SK-N-SH (cell line): Measurements from ENCODE around the gene ALB. TPM values are rescaled to one million over a fixed set of nuclear protein-coding genes. Genes with fewer than 3 reads are reported as not detected.

Source experiments
- CTCF ChIA-PET: fragments of 300-600, 350-600 bp; formaldehyde crosslinking; extraction: SDS; loops from one replicate; lab custom pipeline; 2021; lab: Yijun Ruan, JAX
- POLR2A ChIA-PET: fragments of 350-600 bp; sonication (Branson Sonifier 250); formaldehyde crosslinking; extraction: SDS; loops from one replicate; lab custom pipeline; 2020; ENCODE audit warnings: antibody characterized with exemption, inconsistent platforms; lab: Yijun Ruan, JAX
- DNase-seq: peaks from one replicate; pipeline ENCODE4 v3.0.0; 2012
- H2AFZ ChIP-seq: fragments of 200-600 bp; sonication (generic); 2 replicates; pipeline ENCODE4 v1.8.1; 2016; ENCODE audit warnings: antibody characterized with exemption, mild to moderate bottlenecking, low read depth
- H3F3A ChIP-seq: fragments of 200-600 bp; sonication (generic); replicated peaks from 2 replicates; pipeline ENCODE3; 2016; ENCODE audit warnings: antibody characterized with exemption, mild to moderate bottlenecking; ENCODE audit not compliant: insufficient read depth
- H3K27ac ChIP-seq, 2 experiments: fragments of 200-500 bp in 1 of 2; fragments of 200-600 bp in 1 of 2; sonication (Bioruptor generic) in 1 of 2; sonication (generic), shearing (Covaris generic) in 1 of 2; 2 replicates each; pipeline versions ENCODE4 v1.5.1 to v1.6.1; 2014 to 2016; ENCODE audit warnings: low read depth in 2 of 2, inconsistent platforms in 1 of 2, low read length in 1 of 2, mild to moderate bottlenecking in 1 of 2, mixed read lengths in 1 of 2
- H3K27me3 ChIP-seq: fragments of 200-600 bp; sonication (generic), shearing (Covaris generic); 2 replicates; pipeline ENCODE4 v1.6.1; 2016; ENCODE audit warnings: mixed run types; ENCODE audit not compliant: insufficient read depth
- H3K36me3 ChIP-seq, 2 experiments: fragments of 200-500 bp in 1 of 2; fragments of 200-600 bp in 1 of 2; sonication (Bioruptor generic) in 1 of 2; sonication (generic) in 1 of 2; replicated peaks in 1 of 2; 2 replicates each; pipeline versions ENCODE3 to v1.5.1; 2014 to 2016; ENCODE audit warnings: low read length in 1 of 2, mild to moderate bottlenecking in 1 of 2; ENCODE audit not compliant: insufficient read depth in 2 of 2, control insufficient read depth in 1 of 2
- H3K4me1 ChIP-seq, 2 experiments: fragments of 200-500 bp in 1 of 2; fragments of 200-600 bp in 1 of 2; sonication (Bioruptor generic) in 1 of 2; sonication (generic), shearing (Covaris generic) in 1 of 2; 2 replicates each; pipeline versions ENCODE4 v1.5.1 to v1.6.1; 2014 to 2016; ENCODE audit warnings: low read depth in 1 of 2, low read length in 1 of 2, mixed run types in 1 of 2; ENCODE audit not compliant: insufficient read depth in 2 of 2, control insufficient read depth in 1 of 2
- H3K4me2 ChIP-seq: fragments of 200-600 bp; sonication (generic), shearing (Covaris generic); 2 replicates; pipeline ENCODE4 v1.6.1; 2017; ENCODE audit warnings: mixed run types
- H3K4me3 ChIP-seq, 2 experiments: fragments of 200-500 bp in 1 of 2; fragments of 200-600 bp in 1 of 2; sonication (Bioruptor generic) in 1 of 2; sonication (generic), shearing (Covaris generic) in 1 of 2; 2 replicates each; pipeline versions ENCODE4 v1.5.1 to v1.8.1; 2014 to 2016; ENCODE audit warnings: low read depth in 2 of 2, inconsistent platforms in 1 of 2, low read length in 1 of 2, mild to moderate bottlenecking in 1 of 2, mixed read lengths in 1 of 2, moderate library complexity in 1 of 2
- H3K79me2 ChIP-seq: fragments of 200-600 bp; sonication (generic); 2 replicates; pipeline ENCODE4 v1.8.1; 2017; ENCODE audit warnings: mild to moderate bottlenecking; ENCODE audit not compliant: insufficient read depth
- H3K9ac ChIP-seq: fragments of 200-600 bp; sonication (generic); 2 replicates; pipeline ENCODE4 v1.6.1; 2017; ENCODE audit warnings: mixed run types
- H3K9me2 ChIP-seq: fragments of 200-600 bp; sonication (generic); 2 replicates; pipeline ENCODE4 v1.6.1; 2017; ENCODE audit warnings: mixed run types
- H3K9me3 ChIP-seq: fragments of 200-600 bp; sonication (generic); 2 replicates; pipeline ENCODE4 v1.6.1; 2017; ENCODE audit warnings: mixed run types, mild to moderate bottlenecking, moderate library complexity
- H4K20me1 ChIP-seq: fragments of 200-600 bp; sonication (generic); 2 replicates; pipeline ENCODE4 v1.6.1; 2017; ENCODE audit warnings: mild to moderate bottlenecking, mixed run types; ENCODE audit not compliant: insufficient read depth
- CHD2 ChIP-seq: fragments of 150-350 bp; IDR thresholded peaks from 2 replicates; pipeline ENCODE4 v1.6.1; 2018; ENCODE audit warnings: low read length; ENCODE audit not compliant: partially characterized antibody
- CTCF ChIP-seq: fragments of 200-600 bp; sonication (generic); IDR thresholded peaks from 2 replicates; pipeline ENCODE4 v1.6.1; 2017; ENCODE audit warnings: antibody characterized with exemption, mild to moderate bottlenecking, moderate library complexity
- ELF1 ChIP-seq: IDR thresholded peaks from 2 replicates; pipeline ENCODE4 v1.4.0; 2012
- EP300 ChIP-seq, 2 experiments: IDR thresholded peaks; 2 replicates each; pipeline versions ENCODE4 v1.4.0 to v1.6.1; 2012; ENCODE audit warnings: borderline replicate concordance in 1 of 2, low read depth in 1 of 2, low read length in 1 of 2
- EZH2phosphoT487 ChIP-seq: fragments of 200-600 bp; sonication (generic); IDR thresholded peaks from 2 replicates; pipeline ENCODE4 v1.6.1; 2017; ENCODE audit warnings: low read depth, mixed run types, mild to moderate bottlenecking, antibody characterized with exemption, moderate library complexity, borderline replicate concordance
- FOSL2 ChIP-seq: IDR thresholded peaks from 2 replicates; pipeline ENCODE4 v1.4.0; 2012; ENCODE audit warnings: low read depth, mild to moderate bottlenecking, moderate library complexity, borderline replicate concordance
- FOXJ3 ChIP-seq: sonication (generic); formaldehyde crosslinking; IDR thresholded peaks from 2 replicates; pipeline ENCODE4 v1.5.1; 2020; ENCODE audit warnings: mild to moderate bottlenecking, missing genetic modification reagents
- FOXM1 ChIP-seq: IDR thresholded peaks from 2 replicates; pipeline ENCODE4 v1.4.0; 2012; ENCODE audit warnings: low read depth, mild to moderate bottlenecking
- IRF3 ChIP-seq: fragments of 150-350 bp; IDR thresholded peaks from 2 replicates; pipeline ENCODE4 v1.6.1; 2016; ENCODE audit warnings: mild to moderate bottlenecking, low read depth, low read length
- JUND ChIP-seq: IDR thresholded peaks from 2 replicates; pipeline ENCODE4 v1.4.0; 2012
- MAX ChIP-seq: IDR thresholded peaks from 2 replicates; pipeline ENCODE4 v1.4.0; 2012; ENCODE audit warnings: low read depth
- MEF2A ChIP-seq: IDR thresholded peaks from 2 replicates; pipeline ENCODE4 v1.4.0; 2012; ENCODE audit warnings: low read depth, borderline replicate concordance
- NFIC ChIP-seq: IDR thresholded peaks from 2 replicates; pipeline ENCODE4 v1.4.0; 2012; ENCODE audit warnings: borderline replicate concordance
- NRF1 ChIP-seq: IDR thresholded peaks from 2 replicates; pipeline ENCODE4 v1.6.1; 2012; ENCODE audit warnings: low read depth, mild to moderate bottlenecking, low read length
- RAD21 ChIP-seq: IDR thresholded peaks from 2 replicates; pipeline ENCODE4 v1.6.1; 2012; ENCODE audit warnings: mild to moderate bottlenecking, low read length
- RCOR1 ChIP-seq: fragments of 150-350 bp; IDR thresholded peaks from 2 replicates; pipeline ENCODE4 v1.6.1; 2017; ENCODE audit warnings: antibody characterized with exemption, low read length
- RFX5 ChIP-seq: IDR thresholded peaks from 2 replicates; pipeline ENCODE4 v1.6.1; 2012; ENCODE audit warnings: mild to moderate bottlenecking, improper control_type of control experiment, low read length
- RXRA ChIP-seq: IDR thresholded peaks from 2 replicates; pipeline ENCODE4 v1.4.0; 2012; ENCODE audit warnings: low read depth, mild to moderate bottlenecking, borderline replicate concordance
- SIN3A ChIP-seq: IDR thresholded peaks from 2 replicates; pipeline ENCODE4 v1.6.1; 2012; ENCODE audit warnings: low read depth, mild to moderate bottlenecking, low read length, moderate library complexity, borderline replicate concordance
- TAF1 ChIP-seq: IDR thresholded peaks from 2 replicates; pipeline ENCODE4 v1.6.1; 2012; ENCODE audit warnings: low read depth, mild to moderate bottlenecking, low read length, moderate library complexity, borderline replicate concordance
- TCF12 ChIP-seq: IDR thresholded peaks from 2 replicates; pipeline ENCODE4 v1.4.0; 2012
- YY1 ChIP-seq: IDR thresholded peaks from 2 replicates; pipeline ENCODE4 v1.4.0; 2012; ENCODE audit warnings: low read depth, mild to moderate bottlenecking
- WGBS: methylation state at CpG from one replicate; pipeline ENCODE4 v1.1.6; 2017; ENCODE audit warnings: low lambda C conversion rate; 5-methylcytosine and 5-hydroxymethylcytosine counted together
- polyA plus RNA-seq, 3 experiments: library from polyadenylated mRNA; depleted of rRNA; stranded (reverse); fragments of >200 nt; gene quantifications; 2 replicates each; pipeline ENCODE4 v1.2.3, GENCODE V29; 2012
- TF ChIP-seq, protein P1 (sequence below): IDR thresholded peaks from 2 replicates; pipeline ENCODE4 v1.4.0; 2012; ENCODE audit warnings: low read depth, borderline replicate concordance

The ALB gene
- polyA plus RNA-seq, 1 of the 3 experiments (the other 2 are of a cell fraction) = not detected

DNA sequence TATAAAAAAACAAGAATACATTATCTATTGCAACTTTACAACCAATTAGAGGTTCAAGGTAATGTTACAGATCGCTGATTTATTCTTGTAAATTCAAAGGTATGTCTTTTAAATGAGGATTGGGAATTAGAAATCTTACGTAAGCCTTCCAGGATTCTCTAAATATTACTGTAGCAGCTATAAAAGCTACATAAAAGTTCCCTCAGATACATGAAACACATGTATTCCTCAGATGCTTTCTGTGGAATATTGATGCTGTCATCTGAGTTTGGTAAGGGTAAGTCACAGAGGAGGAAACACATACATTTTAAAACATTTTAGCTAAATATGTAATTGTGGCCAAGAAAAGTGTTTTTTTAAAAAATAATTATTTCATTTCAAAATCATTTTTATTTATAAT is 35.4 kb downstream of the ALB start (continued):
- TF ChIP-seq NRF1 (no peak), MEF2A (no peak), JUND (no peak), CHD2 (no peak), FOXJ3 (CRISPR knock-in tag) (no peak), TCF12 (no peak), ELF1 (no peak)

DNA sequence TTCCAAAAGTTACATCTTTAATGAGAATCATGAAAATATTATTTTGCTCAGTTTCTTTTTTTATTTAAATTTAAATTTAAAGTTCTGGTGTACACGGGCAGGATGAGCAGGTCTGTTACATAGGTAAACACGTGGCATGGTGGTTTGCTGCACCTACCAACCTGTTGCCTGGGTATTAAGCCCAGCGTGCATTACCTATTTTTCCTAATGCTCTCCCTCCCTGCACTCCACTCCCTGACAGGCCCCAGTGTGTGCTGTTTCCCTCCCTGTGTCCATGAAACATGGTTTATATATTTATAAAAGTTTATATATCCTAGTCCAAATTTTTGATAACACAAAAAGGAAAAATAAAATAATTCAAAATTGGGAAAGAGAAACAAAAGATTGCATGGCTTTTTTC is 35.9 kb downstream of the ALB start:
- TF ChIP-seq TAF1 (no peak), FOSL2 (no peak), ELF1 (no peak), EP300 (IDR thresholded peaks at IDR 0.05; ENCODE audit: borderline replicate concordance in 1 of 2, low read depth in 1 of 2, low read length in 1 of 2) (no peak)
- TF ChIP-seq, protein P1, sequence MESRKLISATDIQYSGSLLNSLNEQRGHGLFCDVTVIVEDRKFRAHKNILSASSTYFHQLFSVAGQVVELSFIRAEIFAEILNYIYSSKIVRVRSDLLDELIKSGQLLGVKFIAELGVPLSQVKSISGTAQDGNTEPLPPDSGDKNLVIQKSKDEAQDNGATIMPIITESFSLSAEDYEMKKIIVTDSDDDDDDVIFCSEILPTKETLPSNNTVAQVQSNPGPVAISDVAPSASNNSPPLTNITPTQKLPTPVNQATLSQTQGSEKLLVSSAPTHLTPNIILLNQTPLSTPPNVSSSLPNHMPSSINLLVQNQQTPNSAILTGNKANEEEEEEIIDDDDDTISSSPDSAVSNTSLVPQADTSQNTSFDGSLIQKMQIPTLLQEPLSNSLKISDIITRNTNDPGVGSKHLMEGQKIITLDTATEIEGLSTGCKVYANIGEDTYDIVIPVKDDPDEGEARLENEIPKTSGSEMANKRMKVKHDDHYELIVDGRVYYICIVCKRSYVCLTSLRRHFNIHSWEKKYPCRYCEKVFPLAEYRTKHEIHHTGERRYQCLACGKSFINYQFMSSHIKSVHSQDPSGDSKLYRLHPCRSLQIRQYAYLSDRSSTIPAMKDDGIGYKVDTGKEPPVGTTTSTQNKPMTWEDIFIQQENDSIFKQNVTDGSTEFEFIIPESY = no peak
- TF ChIP-seq, all 33 proteins: peak for 0
- H3K27ac ChIP-seq = no peak overlapping the region
- H3K79me2 ChIP-seq = no peaks in the 10 kb centered on the region
- H3K4me3 ChIP-seq = no peak overlapping the region
- H3K9me3 ChIP-seq = no peaks in the 10 kb centered on the region
- ChIA-PET POLR2A (no interaction called here), CTCF (no interaction called here)
- H3F3A ChIP-seq = no peaks in the 10 kb centered on the region
- H3K36me3 ChIP-seq = no peaks in the 10 kb centered on the region
- no peaks in the 10 kb centered on the region for H4K20me1 ChIP-seq
- no peak overlapping the region for H3K9ac ChIP-seq
- no peak for DNase-seq
- H2AFZ ChIP-seq = no peak overlapping the region
- peaks cover 21% of the 10 kb centered on the region; the same call in 1 of the 2 replicates for H3K27me3 ChIP-seq
- no peaks in the 10 kb centered on the region for H3K4me1 ChIP-seq
- H3K4me2 ChIP-seq = no peak overlapping the region
- H3K9me2 ChIP-seq = no peaks in the 10 kb centered on the region
- WGBS = 19% methylated on average over 3 of the region's 3 CpGs

- Histone ChIP-seq H3F3A (no peaks in the 10 kb centered on the region), H3K4me1 (no peaks in the 10 kb centered on the region), H3K9me3 (no peaks in the 10 kb centered on the region), H3K4me3 (no peak overlapping the region), H3K27ac (no peak overlapping the region), H4K20me1 (no peaks in the 10 kb centered on the region), H3K9me2 (no peaks in the 10 kb centered on the region), H3K27me3 (peaks cover 25% of the 10 kb centered on the region; the same call in 1 of the 2 replicates), H3K4me2 (no peak overlapping the region), H2AFZ (no peak overlapping the region), H3K9ac (no peak overlapping the region), H3K36me3 (no peaks in the 10 kb centered on the region), H3K79me2 (no peaks in the 10 kb centered on the region)
- no peak for DNase-seq
- ChIA-PET CTCF (no interaction called here), POLR2A (no interaction called here)
- no peak for TF ChIP-seq RXRA
- TF ChIP-seq RAD21 = no peak
- TF ChIP-seq CHD2 = no peak
- TF ChIP-seq YY1 = no peak
- no peak for TF ChIP-seq ELF1
- TF ChIP-seq MAX = no peak
- TF ChIP-seq EZH2phosphoT487 = no peak
- TF ChIP-seq RCOR1 = no peak
- TF ChIP-seq NFIC = no peak
- no peak for TF ChIP-seq CTCF
- TF ChIP-seq FOXJ3 (CRISPR knock-in tag) = no peak
- no peak for TF ChIP-seq IRF3
- no peak for TF ChIP-seq SIN3A
- no peak for TF ChIP-seq RFX5
- no peak for TF ChIP-seq TAF1
- no peak for TF ChIP-seq FOXM1
- WGBS = 15% methylated on average over 3 of the region's 3 CpGs
These were observed 36.6 kb downstream of the ALB start for GRCh38 chr4:73440653-73441052.
